Neural cell (in vitro differentiated cells): ENCODE data around the gene INPPL1.

ENCODE experiments used
- EP300 ChIP-seq: fragments of 450-650 bp; conservative IDR thresholded peaks from 2 replicates; pipeline ENCODE4 v1.6.1; 2014; ENCODE audit warnings: antibody characterized with exemption, mild to moderate bottlenecking, moderate library complexity; ENCODE audit not compliant: poor library complexity, severe bottlenecking
- EZH2 ChIP-seq: fragments of 200-600, 300-800 bp; shearing (Covaris generic), sonication (generic); IDR thresholded peaks from 2 replicates; pipeline ENCODE4 v1.6.1; 2014; ENCODE audit warnings: antibody characterized with exemption, low read length, borderline replicate concordance, mild to moderate bottlenecking; ENCODE audit not compliant: insufficient read depth, poor library complexity, severe bottlenecking
- MXI1 ChIP-seq: fragments of 450-650 bp; conservative IDR thresholded peaks from 2 replicates; pipeline ENCODE4 v1.6.1; 2014; ENCODE audit warnings: antibody characterized with exemption, mild to moderate bottlenecking; ENCODE audit not compliant: poor library complexity, severe bottlenecking
- POLR2AphosphoS5 ChIP-seq: IDR thresholded peaks from 2 replicates; pipeline ENCODE4 v1.6.1; 2012
- RAD21 ChIP-seq: fragments of 450-650 bp; conservative IDR thresholded peaks from 2 replicates; pipeline ENCODE4 v1.6.1; 2014; ENCODE audit warnings: antibody characterized with exemption, mild to moderate bottlenecking, moderate library complexity
- SMC3 ChIP-seq: fragments of 450-650 bp; conservative IDR thresholded peaks from 2 replicates; pipeline ENCODE4 v1.6.1; 2014; ENCODE audit warnings: antibody characterized with exemption, mild to moderate bottlenecking, moderate library complexity; ENCODE audit not compliant: poor library complexity
- TAF1 ChIP-seq: IDR thresholded peaks from 2 replicates; pipeline ENCODE4 v1.6.1; 2012; ENCODE audit warnings: low read depth
- TF ChIP-seq, protein P1 (sequence below): fragments of 450-650 bp; IDR thresholded peaks from 2 replicates; pipeline ENCODE4 v1.5.1; 2014; ENCODE audit warnings: antibody characterized with exemption, mild to moderate bottlenecking, moderate library complexity; ENCODE audit not compliant: poor library complexity, severe bottlenecking
- TF ChIP-seq, protein P2 (sequence below): IDR thresholded peaks from 2 replicates; pipeline ENCODE4 v1.6.1; 2012; ENCODE audit warnings: borderline replicate concordance

DNA sequence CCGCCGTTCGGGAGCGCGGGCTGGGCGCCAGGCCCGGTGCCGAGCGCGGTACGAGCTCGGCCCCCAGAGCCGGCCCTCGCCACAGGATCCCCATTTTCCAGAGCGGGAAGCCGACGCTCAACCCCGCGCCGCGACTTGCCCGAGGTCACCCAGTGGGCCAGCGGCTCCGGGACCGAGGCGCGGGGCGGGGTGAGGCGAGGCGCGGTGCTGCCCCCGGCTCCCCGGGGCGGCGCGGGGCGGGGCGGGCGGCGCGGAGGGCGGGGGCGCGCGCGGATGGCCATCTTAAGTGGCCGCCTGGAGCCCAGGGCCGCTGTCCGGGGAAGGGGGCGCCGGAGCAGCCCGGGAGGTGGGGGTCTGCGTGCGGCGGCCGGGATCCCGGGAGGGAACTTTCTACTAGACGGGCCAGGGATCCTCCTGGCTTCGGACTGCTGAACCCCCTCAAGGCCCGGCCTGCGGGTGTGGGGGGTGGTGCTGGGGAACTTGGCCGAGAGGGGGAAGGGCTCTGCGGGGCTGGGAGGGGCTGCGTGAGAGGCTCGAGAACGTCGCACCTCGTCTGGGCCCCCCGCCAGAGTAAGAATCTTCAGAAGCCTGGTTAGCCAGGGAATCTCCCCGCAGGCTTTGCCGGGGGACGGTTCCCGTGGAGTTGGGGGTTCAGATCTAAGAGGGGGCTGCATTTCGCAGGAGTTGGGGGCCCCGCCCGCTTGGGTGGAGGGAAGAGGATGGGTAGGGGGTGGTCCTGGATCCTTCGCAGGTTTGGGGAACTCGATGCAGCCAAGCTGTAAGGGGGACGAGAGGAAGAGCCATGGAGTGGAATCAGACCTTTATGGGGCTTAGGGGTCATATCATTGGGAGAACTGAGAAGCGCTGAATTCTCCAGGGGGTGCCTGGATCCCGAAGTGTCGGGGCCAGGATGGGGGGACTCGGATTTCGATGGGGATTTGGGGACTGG lies 678 bp upstream of the INPPL1 start:
- no peak for TF ChIP-seq EZH2
- TF ChIP-seq, protein P1, sequence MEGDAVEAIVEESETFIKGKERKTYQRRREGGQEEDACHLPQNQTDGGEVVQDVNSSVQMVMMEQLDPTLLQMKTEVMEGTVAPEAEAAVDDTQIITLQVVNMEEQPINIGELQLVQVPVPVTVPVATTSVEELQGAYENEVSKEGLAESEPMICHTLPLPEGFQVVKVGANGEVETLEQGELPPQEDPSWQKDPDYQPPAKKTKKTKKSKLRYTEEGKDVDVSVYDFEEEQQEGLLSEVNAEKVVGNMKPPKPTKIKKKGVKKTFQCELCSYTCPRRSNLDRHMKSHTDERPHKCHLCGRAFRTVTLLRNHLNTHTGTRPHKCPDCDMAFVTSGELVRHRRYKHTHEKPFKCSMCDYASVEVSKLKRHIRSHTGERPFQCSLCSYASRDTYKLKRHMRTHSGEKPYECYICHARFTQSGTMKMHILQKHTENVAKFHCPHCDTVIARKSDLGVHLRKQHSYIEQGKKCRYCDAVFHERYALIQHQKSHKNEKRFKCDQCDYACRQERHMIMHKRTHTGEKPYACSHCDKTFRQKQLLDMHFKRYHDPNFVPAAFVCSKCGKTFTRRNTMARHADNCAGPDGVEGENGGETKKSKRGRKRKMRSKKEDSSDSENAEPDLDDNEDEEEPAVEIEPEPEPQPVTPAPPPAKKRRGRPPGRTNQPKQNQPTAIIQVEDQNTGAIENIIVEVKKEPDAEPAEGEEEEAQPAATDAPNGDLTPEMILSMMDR = no peak
- TF ChIP-seq, protein P2, sequence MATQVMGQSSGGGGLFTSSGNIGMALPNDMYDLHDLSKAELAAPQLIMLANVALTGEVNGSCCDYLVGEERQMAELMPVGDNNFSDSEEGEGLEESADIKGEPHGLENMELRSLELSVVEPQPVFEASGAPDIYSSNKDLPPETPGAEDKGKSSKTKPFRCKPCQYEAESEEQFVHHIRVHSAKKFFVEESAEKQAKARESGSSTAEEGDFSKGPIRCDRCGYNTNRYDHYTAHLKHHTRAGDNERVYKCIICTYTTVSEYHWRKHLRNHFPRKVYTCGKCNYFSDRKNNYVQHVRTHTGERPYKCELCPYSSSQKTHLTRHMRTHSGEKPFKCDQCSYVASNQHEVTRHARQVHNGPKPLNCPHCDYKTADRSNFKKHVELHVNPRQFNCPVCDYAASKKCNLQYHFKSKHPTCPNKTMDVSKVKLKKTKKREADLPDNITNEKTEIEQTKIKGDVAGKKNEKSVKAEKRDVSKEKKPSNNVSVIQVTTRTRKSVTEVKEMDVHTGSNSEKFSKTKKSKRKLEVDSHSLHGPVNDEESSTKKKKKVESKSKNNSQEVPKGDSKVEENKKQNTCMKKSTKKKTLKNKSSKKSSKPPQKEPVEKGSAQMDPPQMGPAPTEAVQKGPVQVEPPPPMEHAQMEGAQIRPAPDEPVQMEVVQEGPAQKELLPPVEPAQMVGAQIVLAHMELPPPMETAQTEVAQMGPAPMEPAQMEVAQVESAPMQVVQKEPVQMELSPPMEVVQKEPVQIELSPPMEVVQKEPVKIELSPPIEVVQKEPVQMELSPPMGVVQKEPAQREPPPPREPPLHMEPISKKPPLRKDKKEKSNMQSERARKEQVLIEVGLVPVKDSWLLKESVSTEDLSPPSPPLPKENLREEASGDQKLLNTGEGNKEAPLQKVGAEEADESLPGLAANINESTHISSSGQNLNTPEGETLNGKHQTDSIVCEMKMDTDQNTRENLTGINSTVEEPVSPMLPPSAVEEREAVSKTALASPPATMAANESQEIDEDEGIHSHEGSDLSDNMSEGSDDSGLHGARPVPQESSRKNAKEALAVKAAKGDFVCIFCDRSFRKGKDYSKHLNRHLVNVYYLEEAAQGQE = no peak
- TF ChIP-seq POLR2AphosphoS5 = no peak
- no peak for TF ChIP-seq TAF1
- no peak for TF ChIP-seq EP300
- no peak for TF ChIP-seq RAD21
- no peak for TF ChIP-seq SMC3
- no peak for TF ChIP-seq MXI1
